GM19099 (cell line): ENCODE results near the gene VSTM1.

Source experiments
- POLR2A ChIP-seq: IDR thresholded peaks from 3 replicates; pipeline ENCODE4 v1.6.1; 2011; ENCODE audit warnings: low read depth; ENCODE audit not compliant: insufficient read length; ENCODE audit errors: extremely low read depth

Gene VSTM1

DNA sequence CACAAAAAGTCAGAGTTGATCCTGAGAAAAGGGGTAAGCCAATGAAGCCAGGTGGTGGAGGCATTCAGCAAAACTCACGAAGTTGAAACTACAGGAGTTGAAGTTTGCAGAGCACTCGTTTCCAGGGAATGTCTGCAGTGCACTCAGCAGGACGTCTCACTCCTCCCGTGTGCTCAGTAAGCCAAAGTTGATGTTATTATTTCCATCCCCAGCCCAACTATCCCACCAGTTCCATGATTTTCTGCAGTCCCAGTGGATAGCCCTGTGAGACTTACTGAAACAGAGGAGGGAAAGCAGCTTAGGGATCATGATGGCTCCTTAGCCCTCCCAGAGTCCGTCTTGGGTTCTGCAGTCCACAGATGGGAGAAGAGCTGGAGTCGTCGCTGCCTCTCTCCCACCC, 17.3 kb upstream of the VSTM1 start, which contains the start of gene TARM1:
TSS of gene TARM1 (minus strand) at position 334 of the 400 bp plus-strand sequence. CDS start at position 309, 25 bp downstream.
- TF ChIP-seq POLR2A, result no peak

DNA sequence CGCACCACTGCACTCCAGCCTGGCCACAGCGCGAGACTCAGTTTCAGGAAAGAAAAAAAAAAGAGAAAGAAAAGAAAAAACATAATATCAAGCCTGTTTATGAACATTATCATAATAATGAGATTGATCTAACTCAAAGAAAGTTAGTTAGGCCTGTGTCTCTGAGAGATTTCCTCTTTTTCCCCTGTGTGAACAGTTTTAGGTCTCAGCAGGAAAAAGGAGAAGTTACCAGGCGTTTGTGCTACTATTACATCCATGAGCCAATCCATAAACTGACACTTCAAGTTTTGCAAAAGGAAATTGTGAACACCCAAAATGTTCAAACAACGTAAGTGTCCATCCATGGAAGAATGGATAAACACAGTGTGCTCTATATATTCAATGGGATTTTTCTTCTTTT, 13.6 kb upstream of the VSTM1 start:
- no peak for TF ChIP-seq POLR2A

GRCh38 chr19:54074851-54075250, 11.2 kb upstream of the VSTM1 start:
- TF ChIP-seq POLR2A, result no peak

DNA sequence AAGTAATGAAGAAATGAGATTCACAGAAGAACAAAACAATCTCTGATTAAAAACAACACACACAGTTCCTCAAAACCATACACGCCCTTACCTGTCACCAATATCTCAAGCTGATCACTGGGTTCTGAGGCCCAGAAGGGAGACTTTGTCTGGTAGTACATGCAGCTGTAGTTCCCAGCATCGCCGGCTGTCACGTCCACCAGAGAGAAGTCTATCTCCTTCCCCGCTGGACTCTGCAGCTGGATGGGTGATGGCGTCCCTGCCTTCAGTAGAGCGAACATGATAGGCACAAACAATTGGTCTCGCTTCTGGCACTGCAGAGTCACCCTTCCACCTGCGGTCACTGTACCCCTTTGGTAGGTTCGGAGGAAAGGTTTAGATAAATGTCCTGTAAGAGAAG, 10.1 kb upstream of the VSTM1 start:
- no peak for TF ChIP-seq POLR2A

DNA sequence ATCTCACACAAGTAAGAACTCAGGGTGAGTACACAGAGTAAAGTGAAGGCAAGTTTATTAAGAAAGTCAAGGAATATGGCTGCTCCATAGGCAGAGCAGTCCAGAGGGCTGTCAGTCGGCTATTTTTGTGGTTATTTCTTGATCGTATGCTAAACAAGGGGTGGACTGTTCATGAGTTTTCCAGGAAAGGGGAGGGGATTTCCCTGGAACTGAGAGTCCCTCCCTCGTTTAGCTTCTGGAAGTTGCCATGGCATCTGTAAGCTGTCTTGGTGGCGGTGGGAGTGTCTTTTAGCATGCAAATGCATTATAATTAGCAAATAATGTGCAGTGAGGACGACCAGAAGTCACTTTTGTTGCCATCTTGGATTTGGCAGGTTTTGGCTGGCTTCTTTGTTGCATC, 5.8 kb upstream of the VSTM1 start:
- no peak for TF ChIP-seq POLR2A

GRCh38 chr19:54062643-54063042, 1.1 kb downstream of the VSTM1 start:
- no peak for TF ChIP-seq POLR2A

DNA sequence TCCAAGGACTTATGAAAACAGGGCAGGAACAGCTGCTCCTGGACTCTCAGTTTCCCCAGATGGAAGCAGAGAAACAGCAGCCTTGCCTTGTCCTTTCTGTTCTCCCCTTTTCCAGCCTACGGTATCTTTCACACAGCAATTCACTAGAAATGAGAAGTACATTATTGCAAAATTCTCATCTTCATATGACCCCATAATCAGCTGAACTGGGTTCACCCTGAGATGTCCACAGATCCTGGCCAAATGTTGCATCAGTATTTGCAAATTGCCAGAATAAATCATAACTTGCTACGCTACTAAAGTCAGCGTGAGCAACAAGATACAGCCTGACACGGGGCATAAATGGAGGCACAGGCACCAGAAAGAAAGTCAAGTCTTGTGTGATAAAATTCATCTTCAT, 16.1 kb downstream of the VSTM1 start:
- TF ChIP-seq POLR2A, result no peak

DNA sequence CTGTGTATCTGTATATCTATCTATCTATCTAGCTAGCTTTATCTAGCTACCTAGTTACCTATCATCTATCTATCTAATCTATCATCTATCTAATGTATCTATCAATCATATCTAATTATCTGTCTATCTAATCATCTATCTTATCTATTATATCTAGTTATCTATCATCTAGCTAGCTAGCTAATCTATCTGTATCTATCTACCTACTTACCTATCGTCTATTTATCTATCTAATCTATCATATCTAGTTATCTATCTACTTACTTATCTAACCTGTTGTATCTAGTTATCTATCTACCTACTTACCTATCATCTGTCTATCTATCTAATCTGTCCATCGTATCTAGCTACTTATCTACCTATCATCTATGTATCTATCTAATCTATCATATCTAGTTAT, 17.9 kb downstream of the VSTM1 start:
- TF ChIP-seq POLR2A, result no peak

- no peak for TF ChIP-seq POLR2A
These were observed 20.7 kb downstream of the VSTM1 start for GRCh38 chr19:54042989-54043388.

GRCh38 chr19:54041969-54042606, 21.6 kb downstream of the VSTM1 start:
- no peak for TF ChIP-seq POLR2A

GRCh38 chr19:54040003-54040402, 23.7 kb downstream of the VSTM1 start:
- TF ChIP-seq POLR2A, result no peak

DNA sequence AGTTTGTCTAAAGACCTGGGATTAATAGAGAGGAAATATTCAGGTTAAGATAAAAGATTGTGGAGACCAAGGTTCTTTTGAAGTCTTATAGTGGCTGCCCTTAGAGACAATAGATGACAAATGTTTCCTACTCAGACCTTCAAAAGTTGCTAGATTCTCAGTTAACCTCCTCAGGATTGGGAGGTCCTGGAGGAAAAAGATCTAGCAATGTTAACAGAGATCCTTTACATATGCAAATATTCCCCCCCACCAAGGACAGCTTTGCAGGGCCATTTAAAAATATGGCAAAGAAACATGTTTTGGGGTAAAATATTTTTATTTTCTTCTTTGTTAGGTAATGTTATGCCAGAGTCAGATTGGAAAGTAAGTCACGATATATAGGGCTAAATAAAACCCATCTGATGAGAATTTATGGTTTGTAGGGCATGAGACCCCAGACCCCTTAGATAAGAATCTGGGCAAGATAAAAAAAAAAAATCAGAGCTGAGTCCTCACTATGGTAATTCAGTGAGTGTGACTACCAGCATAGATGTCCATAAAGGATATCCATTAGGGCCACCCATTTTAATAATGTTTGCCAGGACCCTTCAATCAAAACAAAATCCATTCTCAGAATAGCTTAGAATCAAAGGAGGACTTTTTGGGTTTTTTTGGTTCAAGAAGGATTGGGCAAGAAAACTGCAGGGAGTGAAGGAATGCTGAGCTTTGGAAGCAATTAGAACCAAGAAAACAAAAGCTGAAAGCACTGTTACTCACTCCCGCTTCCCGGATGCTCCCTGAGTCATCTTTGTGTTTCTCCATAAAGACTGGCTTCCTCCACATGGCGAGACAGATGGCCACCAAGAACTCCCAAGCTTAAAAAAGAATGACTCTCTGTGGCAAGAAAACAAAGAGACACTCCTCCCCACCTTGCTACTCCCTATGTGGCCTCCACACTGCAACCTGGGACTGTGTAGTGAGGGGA, 28.2 kb downstream of the VSTM1 start:
- TF ChIP-seq POLR2A, result no peak

DNA sequence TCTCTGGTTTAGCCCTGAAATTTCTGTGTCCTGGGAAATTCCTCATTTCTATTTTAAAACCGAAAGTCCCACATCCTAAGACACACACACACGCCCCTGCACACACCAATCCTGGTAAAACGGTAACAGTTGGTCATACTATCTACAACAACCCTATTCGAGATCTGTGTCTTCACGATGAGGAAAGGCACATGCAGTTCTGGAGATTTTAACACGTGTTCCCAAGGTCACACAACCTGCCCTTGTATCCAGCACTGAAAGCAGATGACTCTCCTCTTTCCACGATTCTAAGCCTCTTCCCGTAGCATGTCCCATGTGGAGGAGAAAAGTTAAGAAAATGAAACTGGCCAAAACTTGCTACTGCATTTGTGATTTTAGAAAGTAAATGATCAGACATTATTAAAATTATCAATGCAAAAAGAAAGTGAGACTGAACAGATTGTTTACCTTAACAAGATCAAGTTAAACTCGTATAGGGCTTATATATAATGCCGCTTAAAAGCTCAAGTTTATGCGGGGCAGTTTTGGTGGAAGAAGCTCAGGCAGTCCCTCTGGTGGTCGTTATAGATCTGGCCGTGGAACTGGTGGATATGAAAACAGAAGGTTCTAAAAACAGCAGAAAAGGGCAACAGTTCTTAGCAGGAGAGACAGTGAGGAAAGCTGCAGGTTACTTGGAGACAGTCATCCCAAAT, 32.7 kb downstream of the VSTM1 start:
- TF ChIP-seq POLR2A, result no peak

DNA sequence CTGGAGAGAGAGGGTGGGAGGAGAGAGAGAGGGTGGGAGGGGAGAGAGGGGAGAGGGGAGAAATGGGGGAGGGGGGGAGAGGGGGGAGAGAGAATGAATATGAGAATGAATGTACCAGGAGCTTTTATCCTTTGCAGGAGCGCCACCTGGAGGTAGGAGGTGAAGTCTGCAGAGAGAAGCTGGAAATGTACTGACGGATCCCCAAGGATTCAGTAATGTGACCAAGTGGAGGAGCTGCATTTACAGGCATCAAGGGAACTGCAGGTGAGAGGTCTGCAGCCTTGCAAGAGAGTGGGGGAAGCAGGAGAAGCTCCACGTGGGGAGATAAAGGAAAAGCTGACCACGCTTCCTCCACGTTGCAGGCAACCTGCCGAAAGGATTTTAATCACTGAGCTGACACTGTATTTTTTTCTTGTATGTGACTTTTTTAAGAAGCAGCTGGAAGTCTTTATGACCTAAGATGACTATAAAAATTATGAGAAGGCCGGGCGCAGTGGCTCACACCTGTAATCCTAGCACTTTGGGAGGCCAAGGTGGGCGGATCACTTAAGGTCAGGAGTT, 33.7 kb downstream of the VSTM1 start:
- TF ChIP-seq POLR2A, result no peak

DNA sequence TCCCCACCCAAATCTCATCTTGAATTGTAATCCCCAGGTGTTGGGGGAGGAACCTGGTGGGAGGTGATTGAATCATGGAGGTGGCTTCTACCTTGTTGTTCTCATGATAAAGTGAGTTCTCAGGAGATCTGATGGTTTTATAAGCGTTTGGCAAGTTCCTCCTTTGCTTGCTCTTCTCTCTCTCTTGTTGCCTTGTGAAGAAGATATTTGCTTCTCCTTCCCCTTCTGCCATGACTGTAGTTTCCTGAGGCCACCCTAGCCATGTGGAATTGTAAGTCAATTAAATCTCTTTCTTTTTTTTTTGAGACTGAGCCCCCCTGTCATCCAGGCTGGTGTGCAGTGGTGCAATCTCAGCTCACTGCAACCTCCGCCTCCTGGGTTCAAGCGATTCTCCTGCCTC, 34.4 kb downstream of the VSTM1 start:
- no peak for TF ChIP-seq POLR2A
